ENCODE data around the gene TMEM201.

The TMEM201 gene

GRCh38 chr1:9646037-9646436, 57.3 kb downstream of the TMEM201 start:
- DNase-seq (ENCODE audit: low read depth) = no peak
- no peak for TF ChIP-seq CTCF (conservative IDR thresholded peaks at IDR 0.05; ENCODE audit: control insufficient read depth, insufficient read depth, low read depth, low read length)
- no peak overlapping the region for H3K4me3 ChIP-seq (ENCODE audit: control insufficient read depth, low read depth, low read length)

GRCh38 chr1:9648171-9648570, 59.5 kb downstream of the TMEM201 start:
- TF ChIP-seq CTCF (conservative IDR thresholded peaks at IDR 0.05; ENCODE audit: control insufficient read depth, insufficient read depth, low read depth, low read length) = no peak
- no peak overlapping the region for H3K4me3 ChIP-seq (ENCODE audit: control insufficient read depth, low read depth, low read length)
- no peak for DNase-seq (ENCODE audit: low read depth)

DNA sequence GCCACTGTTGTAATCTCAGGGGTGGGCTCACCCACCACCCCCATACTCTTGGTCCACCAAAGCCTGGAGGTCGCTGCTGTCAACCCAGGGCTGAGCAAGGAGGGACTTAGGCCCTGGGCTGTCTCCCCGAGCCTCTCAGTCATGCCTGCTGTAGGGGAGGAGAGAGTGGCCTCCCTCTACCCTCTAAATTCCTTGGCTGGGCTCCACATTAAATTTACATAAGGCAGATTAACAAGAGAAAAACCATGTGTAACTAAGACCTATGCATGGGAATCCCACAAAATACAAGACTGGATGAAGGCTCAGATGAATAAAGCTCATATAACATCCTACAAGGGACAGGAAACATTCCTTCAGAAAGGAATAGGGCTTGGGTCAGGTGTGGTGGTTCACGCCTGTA, 61.1 kb downstream of the TMEM201 start:
- TF ChIP-seq CTCF (conservative IDR thresholded peaks at IDR 0.05; ENCODE audit: control insufficient read depth, insufficient read depth, low read depth, low read length) = no peak
- H3K4me3 ChIP-seq (ENCODE audit: control insufficient read depth, low read depth, low read length) = no peak overlapping the region
- no peak for DNase-seq (ENCODE audit: low read depth)

DNA sequence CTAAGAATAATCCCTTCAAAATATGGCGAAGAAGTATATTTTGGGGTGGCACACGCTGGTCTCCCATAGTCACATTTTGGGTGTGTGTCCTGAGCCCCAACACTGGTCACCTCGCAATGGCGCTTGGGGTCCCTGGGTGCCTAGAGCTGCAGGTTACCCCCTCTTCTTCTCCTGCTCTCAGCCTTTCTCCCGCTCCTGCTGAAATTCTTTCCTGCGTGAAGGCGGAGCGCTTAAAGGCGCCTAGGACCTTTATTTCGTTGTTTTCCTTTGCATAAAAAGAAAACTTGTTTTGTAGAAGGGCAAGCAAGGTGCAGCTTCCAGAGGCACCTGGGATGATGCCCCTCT, 62.5 kb downstream of the TMEM201 start:
- TF ChIP-seq CTCF (conservative IDR thresholded peaks at IDR 0.05; ENCODE audit: control insufficient read depth, insufficient read depth, low read depth, low read length) = no peak
- H3K4me3 ChIP-seq (ENCODE audit: control insufficient read depth, low read depth, low read length) = no peak overlapping the region
- DNase-seq (ENCODE audit: low read depth) = no peak

- peak within 1 kb of the TSS; percentile 21 for H3K4me3 ChIP-seq (ENCODE audit: control insufficient read depth, low read depth, low read length)
- peak; percentile 22 for DNase-seq (ENCODE audit: low read depth)
- no peak for TF ChIP-seq CTCF (conservative IDR thresholded peaks at IDR 0.05; ENCODE audit: control insufficient read depth, insufficient read depth, low read depth, low read length)
These were observed 63.1 kb downstream of the TMEM201 start, which contains the start of gene PIK3CD for GRCh38 chr1:9651565-9652378. Gene PIK3CD (plus strand): TSS chr1:9651731. CDS start chr1:9710456, 58,725 bp downstream.

DNA sequence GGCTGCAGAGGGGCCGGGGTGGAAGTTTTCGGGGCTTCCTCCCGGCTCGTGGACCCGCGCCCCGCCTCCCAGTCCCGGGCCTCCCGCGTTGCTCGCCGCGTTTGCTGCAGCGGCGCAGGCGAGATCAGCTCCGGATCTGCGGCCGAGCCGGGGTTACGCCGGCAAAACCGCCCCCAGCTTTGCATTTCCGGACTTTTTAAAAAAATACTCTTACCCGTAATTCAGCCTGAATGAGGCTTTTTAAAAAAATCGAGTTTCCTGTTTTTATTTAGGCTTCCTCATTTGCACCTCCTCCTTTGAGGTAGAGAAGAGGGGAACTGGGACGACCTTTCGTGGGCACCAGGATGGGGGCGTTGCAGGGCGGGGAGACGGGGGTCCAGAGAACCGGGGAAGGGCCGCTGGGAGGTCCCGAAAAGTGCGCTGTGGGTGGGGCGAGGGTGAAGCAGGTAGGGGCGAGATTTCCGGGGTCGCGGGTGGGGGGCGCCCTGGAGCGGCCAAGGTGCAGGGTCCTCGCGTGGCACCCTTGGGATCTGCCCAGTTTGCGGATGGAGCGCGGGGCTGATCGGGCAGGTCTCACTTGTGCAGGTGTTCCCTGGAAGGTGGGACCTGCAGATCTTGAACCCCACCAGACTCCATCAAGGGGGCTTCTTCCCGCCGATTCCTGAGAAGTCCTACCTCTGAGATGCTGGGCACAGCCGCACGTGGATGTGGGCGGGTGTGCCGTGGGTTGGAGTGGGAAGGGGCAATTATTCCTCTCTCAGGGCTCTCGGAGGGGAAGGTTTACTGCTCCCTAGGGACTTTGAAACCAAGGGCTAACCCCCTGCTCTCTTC, 63.9 kb downstream of the TMEM201 start:
- DNase-seq (ENCODE audit: low read depth) = no peak
- TF ChIP-seq CTCF (conservative IDR thresholded peaks at IDR 0.05; ENCODE audit: control insufficient read depth, insufficient read depth, low read depth, low read length) = no peak
- peak overlapping the region; percentile 21 for H3K4me3 ChIP-seq (ENCODE audit: control insufficient read depth, low read depth, low read length)

All from fibroblast of mammary gland (primary cell).